ENCODE measurements around the gene FCGBP.
"Not testable (repeated sequence)": the region's sequence is repeated elsewhere in the genome, so short reads cannot be mapped to it uniquely, and the experiment has no call there.

Gene FCGBP

GRCh38 chr19:39916851-39917396, 17.5 kb downstream of the FCGBP start:
- DNase-seq = no peak

- DNase-seq = no peak
Observed at GRCh38 chr19:39916236-39916635, 18.2 kb downstream of the FCGBP start.

DNA sequence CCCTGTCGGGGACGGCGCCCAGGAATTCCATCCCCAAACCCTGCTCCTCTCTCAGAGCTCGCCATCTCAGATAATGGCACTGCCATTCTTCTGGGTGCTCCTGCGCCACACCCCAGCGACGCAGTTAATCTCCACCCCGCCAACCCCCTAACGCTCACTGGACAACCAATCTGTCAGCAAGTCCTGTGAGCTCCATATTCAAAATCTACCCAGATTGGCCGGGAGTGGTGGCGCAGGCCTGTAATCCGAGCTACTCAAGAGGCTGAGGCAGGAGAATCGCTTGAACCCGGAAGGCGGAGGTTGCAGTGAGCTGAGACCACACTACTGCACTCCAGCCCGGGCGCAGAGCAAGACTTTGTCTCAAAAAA, 18.6 kb downstream of the FCGBP start:
- DNase-seq = no peak

- DNase-seq = no peak
Observed at GRCh38 chr19:39915101-39915847, 19.2 kb downstream of the FCGBP start.

GRCh38 chr19:39913682-39914333, 20.6 kb downstream of the FCGBP start:
- no peak for DNase-seq

- no peak for DNase-seq
Observed at GRCh38 chr19:39908803-39909202, 25.6 kb downstream of the FCGBP start.

DNA sequence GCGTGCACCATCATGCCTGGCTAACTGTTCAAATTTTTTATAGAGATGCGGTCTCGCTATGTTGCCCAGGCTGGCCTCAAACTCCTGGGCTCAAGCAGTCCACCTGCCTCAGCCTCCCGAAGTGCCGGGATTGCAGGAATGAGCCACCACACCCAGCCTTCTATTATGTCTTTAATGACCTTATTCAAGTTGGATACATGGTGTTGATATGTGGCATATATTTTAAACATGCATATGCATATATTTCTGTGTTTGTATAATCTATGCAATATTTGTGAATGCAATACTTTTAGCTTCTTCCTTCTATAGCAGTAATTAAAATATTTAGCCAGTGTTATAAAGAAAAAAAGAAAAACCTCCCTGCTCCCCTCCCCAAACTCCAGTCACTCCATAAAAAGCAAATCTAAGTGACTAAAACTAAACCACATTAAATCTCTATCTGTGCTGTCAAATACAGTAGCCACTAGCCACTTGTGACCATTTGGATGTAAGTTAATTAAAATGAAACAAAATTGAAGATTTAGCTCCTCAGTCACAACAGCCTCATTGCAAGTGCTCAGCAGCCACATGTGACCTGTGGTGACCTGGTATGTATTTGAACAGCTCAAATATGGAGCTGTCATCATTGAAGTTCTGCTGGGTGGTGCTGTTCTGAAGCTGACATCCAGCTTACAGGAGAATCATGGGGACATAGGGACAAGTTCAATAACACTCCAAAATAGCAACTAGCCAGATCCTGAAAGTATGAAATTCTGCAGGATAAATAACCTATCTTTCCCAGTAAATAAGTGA, 27.4 kb downstream of the FCGBP start:
- no peak for DNase-seq

DNA sequence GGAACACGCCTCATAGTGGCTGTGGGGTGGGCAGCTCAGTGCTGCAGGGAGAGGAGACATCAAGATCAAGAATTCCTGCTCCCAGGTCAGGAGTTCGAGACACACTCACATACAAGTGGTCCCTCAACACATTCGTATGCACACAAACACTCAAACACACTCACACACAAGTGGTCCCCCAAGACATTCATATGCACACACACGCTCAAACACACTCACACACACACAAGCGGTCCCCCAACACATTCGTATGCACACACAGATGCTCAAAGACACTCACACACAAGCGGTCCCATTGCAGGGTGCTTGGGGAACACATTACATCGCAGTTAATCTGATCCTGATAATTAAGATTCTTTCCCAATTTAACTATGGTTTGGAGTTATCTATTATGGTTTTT, 28.2 kb downstream of the FCGBP start:
- DNase-seq = no peak

- not testable (repeated sequence) for DNase-seq
Observed at GRCh38 chr19:39903486-39904091, 30.8 kb downstream of the FCGBP start.

DNA sequence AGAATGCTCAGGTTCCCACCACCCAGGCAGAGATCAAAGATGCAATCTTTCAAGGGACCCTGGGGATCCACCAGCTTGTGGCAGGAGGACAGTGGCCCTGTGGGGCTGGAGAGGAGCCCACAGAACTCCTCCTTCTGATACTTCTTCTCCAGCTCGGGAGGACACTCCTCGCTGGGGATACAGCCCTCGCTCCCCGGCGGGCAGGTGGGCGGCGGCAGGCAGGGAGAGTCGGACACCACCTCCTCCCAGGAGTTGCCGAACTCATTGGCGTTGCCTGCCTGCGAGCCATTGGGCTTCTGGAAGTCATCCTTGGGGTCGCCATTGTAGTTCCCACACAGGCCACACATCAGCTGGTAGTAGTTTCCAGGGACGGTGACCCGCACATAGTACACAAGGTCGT, 32.1 kb downstream of the FCGBP start:
- DNase-seq = not testable (repeated sequence)

GRCh38 chr19:39901681-39902080, 32.8 kb downstream of the FCGBP start:
- not testable (repeated sequence) for DNase-seq

DNA sequence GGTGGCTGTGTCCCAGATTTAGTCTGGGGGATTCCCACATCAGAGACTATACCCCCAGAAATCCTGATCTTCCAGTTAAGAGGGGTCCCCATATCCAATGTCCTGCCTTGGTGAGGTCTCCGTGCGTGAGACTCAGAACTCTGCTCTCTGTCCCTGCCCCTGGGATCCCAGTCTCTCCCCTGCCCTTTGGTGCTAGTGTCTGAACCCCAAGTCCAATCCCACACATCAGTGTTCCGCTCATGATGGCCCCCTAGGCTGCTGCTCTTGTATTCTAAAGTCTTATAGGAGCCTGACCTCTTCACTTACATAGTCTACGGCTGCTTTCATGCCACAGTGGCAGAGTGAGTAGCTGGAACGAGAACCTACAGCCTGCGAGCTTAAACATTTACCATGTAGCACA, 35.6 kb downstream of the FCGBP start:
- not testable (repeated sequence) for DNase-seq

GRCh38 chr19:39897511-39898245, 36.8 kb downstream of the FCGBP start:
- not testable (repeated sequence) for DNase-seq

DNA sequence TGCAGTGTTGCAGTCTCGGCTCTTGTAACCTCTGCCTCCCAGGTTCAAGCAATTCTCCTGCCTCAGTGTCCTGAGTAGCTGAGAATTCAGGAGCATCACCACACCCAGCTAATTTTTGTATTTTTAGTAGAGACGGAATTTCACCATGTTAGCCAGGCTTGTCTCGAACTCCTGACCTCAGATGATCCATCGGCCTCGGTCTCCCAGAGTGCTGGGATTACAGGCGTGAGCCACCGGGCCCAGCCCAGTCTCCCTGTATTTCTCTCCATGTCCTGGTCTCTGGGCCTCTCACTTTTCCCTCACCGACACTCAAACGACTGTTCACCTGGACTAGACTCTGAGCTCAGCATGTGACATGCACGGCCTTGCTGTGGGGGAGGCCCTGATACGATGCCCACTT, 39.3 kb downstream of the FCGBP start:
- not testable (repeated sequence) for DNase-seq

- not testable (repeated sequence) for DNase-seq
Observed at GRCh38 chr19:39894236-39894606, 40.2 kb downstream of the FCGBP start.

GRCh38 chr19:39893366-39894235, 40.8 kb downstream of the FCGBP start:
- DNase-seq = not testable (repeated sequence)

DNA sequence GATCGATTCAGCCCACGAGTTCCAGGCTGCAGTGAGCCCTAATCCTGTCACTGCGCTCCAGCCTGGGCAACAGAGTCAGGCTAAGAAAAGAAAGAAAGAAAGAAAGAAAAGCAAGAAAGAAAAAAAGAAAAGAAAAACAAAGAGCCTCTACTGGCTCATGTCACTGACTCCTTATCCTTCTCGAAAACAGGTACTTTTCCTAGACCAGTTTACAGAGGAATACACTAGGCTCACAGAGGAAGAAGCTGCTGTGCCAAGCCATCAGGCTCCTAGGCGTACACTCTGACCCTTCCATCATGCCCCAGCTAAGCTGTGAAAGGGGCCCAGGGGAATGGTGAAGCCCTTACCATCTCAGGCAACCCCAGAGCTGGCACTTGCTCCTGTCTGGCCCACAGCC, 41.9 kb downstream of the FCGBP start:
- not testable (repeated sequence) for DNase-seq

DNA sequence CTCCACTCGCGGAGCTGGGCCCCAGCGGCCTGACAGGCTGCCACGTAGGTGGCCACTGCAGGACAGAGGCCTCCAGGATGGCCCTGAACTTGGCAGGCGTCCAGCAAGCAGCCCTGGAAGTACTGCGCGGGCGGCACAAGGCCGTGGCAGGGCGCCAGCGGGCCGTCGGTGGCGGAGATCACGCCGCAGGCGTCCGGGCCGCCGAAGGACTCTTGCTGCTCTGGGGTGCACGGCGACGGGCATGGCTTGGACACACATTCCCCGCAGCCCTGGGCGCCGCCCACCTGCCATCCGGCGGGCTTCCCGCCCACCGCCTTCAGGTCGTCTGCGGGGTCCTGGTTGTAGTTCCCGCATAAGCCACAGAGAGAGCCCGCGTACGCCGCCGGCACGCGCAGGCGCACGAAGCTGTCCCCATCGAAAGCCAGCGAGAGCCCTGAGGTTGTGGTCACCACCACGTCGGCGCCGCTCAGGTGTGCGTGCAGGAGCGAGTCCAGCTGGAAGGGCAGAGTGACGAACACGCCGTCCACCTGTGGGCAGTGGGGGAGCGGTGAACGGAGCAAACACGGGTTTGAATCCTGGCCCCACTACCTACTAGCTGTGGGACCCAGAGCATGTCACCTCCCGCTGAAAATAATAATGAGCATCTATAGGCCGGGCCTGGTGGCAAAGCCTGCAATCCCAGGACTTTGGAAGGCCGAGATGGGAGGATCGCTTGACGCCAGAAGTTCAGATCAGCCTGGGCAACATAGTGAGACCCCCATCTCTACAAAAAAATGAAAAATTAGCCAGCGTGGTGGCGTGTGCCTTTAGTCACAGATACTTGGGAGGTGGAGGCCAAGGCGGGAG, 42.6 kb downstream of the FCGBP start:
- DNase-seq = not testable (repeated sequence)

- DNase-seq = no peak
Observed at GRCh38 chr19:39890755-39891551, 43.5 kb downstream of the FCGBP start.

Measured in NCI-H1092 (cell line).